ENCODE data around the gene SPATS2L.

GRCh38 chr2:200406379-200406778, 99.9 kb downstream of the SPATS2L start:
- TF ChIP-seq, protein P1, sequence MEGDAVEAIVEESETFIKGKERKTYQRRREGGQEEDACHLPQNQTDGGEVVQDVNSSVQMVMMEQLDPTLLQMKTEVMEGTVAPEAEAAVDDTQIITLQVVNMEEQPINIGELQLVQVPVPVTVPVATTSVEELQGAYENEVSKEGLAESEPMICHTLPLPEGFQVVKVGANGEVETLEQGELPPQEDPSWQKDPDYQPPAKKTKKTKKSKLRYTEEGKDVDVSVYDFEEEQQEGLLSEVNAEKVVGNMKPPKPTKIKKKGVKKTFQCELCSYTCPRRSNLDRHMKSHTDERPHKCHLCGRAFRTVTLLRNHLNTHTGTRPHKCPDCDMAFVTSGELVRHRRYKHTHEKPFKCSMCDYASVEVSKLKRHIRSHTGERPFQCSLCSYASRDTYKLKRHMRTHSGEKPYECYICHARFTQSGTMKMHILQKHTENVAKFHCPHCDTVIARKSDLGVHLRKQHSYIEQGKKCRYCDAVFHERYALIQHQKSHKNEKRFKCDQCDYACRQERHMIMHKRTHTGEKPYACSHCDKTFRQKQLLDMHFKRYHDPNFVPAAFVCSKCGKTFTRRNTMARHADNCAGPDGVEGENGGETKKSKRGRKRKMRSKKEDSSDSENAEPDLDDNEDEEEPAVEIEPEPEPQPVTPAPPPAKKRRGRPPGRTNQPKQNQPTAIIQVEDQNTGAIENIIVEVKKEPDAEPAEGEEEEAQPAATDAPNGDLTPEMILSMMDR (IDR thresholded peaks at IDR 0.05): no peak
- TF ChIP-seq EZH2 (IDR thresholded peaks at IDR 0.05; ENCODE audit: borderline replicate concordance, insufficient read depth, low read depth, low read length, poor library complexity, severe bottlenecking): no peak
